ENCODE measurements around the gene KDM2A. TPM values are rescaled to one million over a fixed set of nuclear protein-coding genes. Genes with fewer than 3 reads are reported as not detected.

The KDM2A gene
- total and polyA plus RNA-seq, 2 of the 13 experiments (the other 11 are each of a cell fraction or from before 2014, with no cell fraction given): 31.3 to 31.4 TPM

- TF ChIP-seq KIAA2018 (CRISPR knock-in tag; IDR thresholded peaks at IDR 0.05; ENCODE audit: borderline replicate concordance) (peak; percentile 87), ZNF235 (CRISPR knock-in tag; IDR thresholded peaks at IDR 0.05; ENCODE audit: borderline replicate concordance) (no peak; the same call in 1 of the 2 replicates), ZNF768 (CRISPR knock-in tag; IDR thresholded peaks at IDR 0.05) (peak; percentile 61; the same call in 1 of the 2 replicates), ZNF552 (CRISPR knock-in tag; IDR thresholded peaks at IDR 0.05; ENCODE audit: borderline replicate concordance) (0 out of 2 replicates have a peak, but pooled peaks have one; percentile 22), HNF4G (IDR thresholded peaks at IDR 0.05; ENCODE audit: borderline replicate concordance, low read depth, low read length) (peak; percentile 14; the same call in 1 of the 2 replicates), HNF4G (CRISPR knock-in tag; IDR thresholded peaks at IDR 0.05; ENCODE audit: borderline replicate concordance, low read depth) (no peak; the same call in none of the 2 replicates), ZNF598 (CRISPR knock-in tag; IDR thresholded peaks at IDR 0.05; ENCODE audit: borderline replicate concordance) (0 out of 2 replicates have a peak, but pooled peaks have one; percentile 79), NFE2L1 (CRISPR knock-in tag; IDR thresholded peaks at IDR 0.05; ENCODE audit: borderline replicate concordance) (no peak; the same call in 1 of the 2 replicates), KLF6 (CRISPR knock-in tag; IDR thresholded peaks at IDR 0.05) (peak; percentile 41; the same call in 1 of the 2 replicates), ZNF264 (CRISPR knock-in tag; IDR thresholded peaks at IDR 0.05) (0 out of 2 replicates have a peak, but pooled peaks have one; percentile 53), ZC3H4 (CRISPR knock-in tag; IDR thresholded peaks at IDR 0.05; ENCODE audit: borderline replicate concordance) (no peak; the same call in 1 of the 2 replicates), ZNF670 (CRISPR knock-in tag; IDR thresholded peaks at IDR 0.05; ENCODE audit: borderline replicate concordance) (peak; percentile 96), XBP1 (CRISPR knock-in tag; IDR thresholded peaks at IDR 0.05) (no peak), ZNF879 (CRISPR knock-in tag; IDR thresholded peaks at IDR 0.05) (peak; percentile 93), ZFP41 (CRISPR knock-in tag; IDR thresholded peaks at IDR 0.05; ENCODE audit: borderline replicate concordance) (peak; percentile 98), TAF1 (CRISPR knock-in tag; IDR thresholded peaks at IDR 0.05) (peak; percentile 84), ZNF580 (CRISPR knock-in tag; IDR thresholded peaks at IDR 0.05; ENCODE audit: borderline replicate concordance, low read depth) (peak; percentile 74; the same call in 1 of the 2 replicates), HMGA1 (CRISPR knock-in tag; conservative IDR thresholded peaks at IDR 0.05) (no peak), GATA4 (IDR thresholded peaks at IDR 0.05; ENCODE audit: borderline replicate concordance, low read depth) (peak; percentile 27; the same call in 1 of the 2 replicates)
- TF ChIP-seq, protein P1, sequence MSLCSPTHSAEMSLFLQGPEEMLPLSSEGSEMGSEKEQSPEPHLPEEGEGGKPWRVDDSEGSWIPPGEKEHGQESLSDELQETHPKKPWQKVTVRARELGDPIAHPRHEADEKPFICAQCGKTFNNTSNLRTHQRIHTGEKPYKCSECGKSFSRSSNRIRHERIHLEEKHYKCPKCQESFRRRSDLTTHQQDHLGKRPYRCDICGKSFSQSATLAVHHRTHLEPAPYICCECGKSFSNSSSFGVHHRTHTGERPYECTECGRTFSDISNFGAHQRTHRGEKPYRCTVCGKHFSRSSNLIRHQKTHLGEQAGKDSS (CRISPR knock-in tag; IDR thresholded peaks at IDR 0.05; ENCODE audit: borderline replicate concordance, low read depth): peak; percentile 92; the same call in 1 of the 2 replicates
These were observed 169.6 kb downstream of the KDM2A start (continued) for GRCh38 chr11:67288452-67289225.
